HepG2 (cell line): Measurements from ENCODE around the gene NKPD1. TPM values are rescaled to one million over a fixed set of nuclear protein-coding genes. Genes with fewer than 3 reads are reported as not detected.

Experiments used
- FOSL1 ChIP-seq: sonication (generic); formaldehyde crosslinking; IDR thresholded peaks from 2 replicates; pipeline ENCODE4 v1.9.0; 2021; ENCODE audit warnings: missing genetic modification reagents, borderline replicate concordance
- NCOA2 ChIP-seq: sonication (generic); formaldehyde crosslinking; IDR thresholded peaks from 2 replicates; pipeline ENCODE4 v1.8.0; 2022; ENCODE audit warnings: inconsistent platforms
- SNAPC2 ChIP-seq: sonication (generic); formaldehyde crosslinking; IDR thresholded peaks from 2 replicates; pipeline ENCODE4 v1.8.1; 2022; ENCODE audit warnings: mild to moderate bottlenecking, missing genetic modification reagents
- ZNF136 ChIP-seq: sonication (generic); formaldehyde crosslinking; IDR thresholded peaks from 2 replicates; pipeline ENCODE4 v1.8.1; 2022; ENCODE audit warnings: low read depth, mild to moderate bottlenecking, moderate library complexity, missing genetic modification reagents
- ZNF563 ChIP-seq: sonication (generic); formaldehyde crosslinking; IDR thresholded peaks from 2 replicates; pipeline ENCODE4 v1.8.0; 2022; ENCODE audit warnings: mild to moderate bottlenecking, moderate library complexity, missing genetic modification reagents
- ZNF737 ChIP-seq: sonication (generic); formaldehyde crosslinking; IDR thresholded peaks from 2 replicates; pipeline ENCODE4 v1.5.0; 2020; ENCODE audit warnings: missing genetic modification reagents, mild to moderate bottlenecking, borderline replicate concordance
- polyA plus RNA-seq, 8 experiments: library from polyadenylated mRNA; depleted of rRNA in 3 of 8; stranded (reverse) in 7 of 8; unstranded in 1 of 8; fragments of >200 nt; fragmentation: Illumina TruSeq in 4 of 8; extraction: Trizol in 4 of 8; gene quantifications; 2 replicates each; pipeline versions ENCODE4 v1.2.1 to v1.2.3, GENCODE V29; 2011 to 2016; ENCODE audit warnings: low read depth in 4 of 8, missing spikeins in 1 of 8, mixed read lengths in 1 of 8; ENCODE audit not compliant: insufficient read depth in 1 of 8
- total RNA-seq, 5 experiments: library from RNA; depleted of rRNA; stranded (reverse); fragments of >200 nt; fragmentation: Illumina TruSeq; extraction: Trizol; gene quantifications; 2 replicates each; pipeline ENCODE4 v1.2.3, GENCODE V29; 2016; ENCODE audit warnings: low read depth in 1 of 5
- TF ChIP-seq, protein P1 (sequence below), 2 experiments: fragments of 450-650 bp in 1 of 2; sonication (generic) in 1 of 2; formaldehyde crosslinking in 1 of 2; IDR thresholded peaks; 2 replicates each; pipeline versions ENCODE4 v1.6.1 to v1.8.0; 2016 to 2022; ENCODE audit warnings: antibody characterized with exemption in 1 of 2, mild to moderate bottlenecking in 1 of 2, missing genetic modification reagents in 1 of 2
- TF ChIP-seq, protein P2 (sequence below): IDR thresholded peaks from 2 replicates; pipeline ENCODE4 v1.6.1; 2016; ENCODE audit warnings: mild to moderate bottlenecking
- TF ChIP-seq, protein P3 (sequence below): sonication (generic); formaldehyde crosslinking; IDR thresholded peaks from 2 replicates; pipeline ENCODE4 v1.9.0; 2022; ENCODE audit warnings: missing genetic modification reagents, mild to moderate bottlenecking, borderline replicate concordance
- TF ChIP-seq, protein P4 (sequence below): sonication (generic); formaldehyde crosslinking; IDR thresholded peaks from 2 replicates; pipeline ENCODE4 v1.4.0; 2020; ENCODE audit warnings: mild to moderate bottlenecking, low read depth, missing genetic modification reagents
- TF ChIP-seq, protein P5 (sequence below): fragments of 450-650 bp; IDR thresholded peaks from 2 replicates; pipeline ENCODE4 v1.6.1; 2017; ENCODE audit warnings: mild to moderate bottlenecking

NKPD1 gene
- total and polyA plus RNA-seq, 2 of the 13 experiments (the other 11 are each of a cell fraction or from before 2014, with no cell fraction given), result 0.03 TPM; not detected in 1

DNA sequence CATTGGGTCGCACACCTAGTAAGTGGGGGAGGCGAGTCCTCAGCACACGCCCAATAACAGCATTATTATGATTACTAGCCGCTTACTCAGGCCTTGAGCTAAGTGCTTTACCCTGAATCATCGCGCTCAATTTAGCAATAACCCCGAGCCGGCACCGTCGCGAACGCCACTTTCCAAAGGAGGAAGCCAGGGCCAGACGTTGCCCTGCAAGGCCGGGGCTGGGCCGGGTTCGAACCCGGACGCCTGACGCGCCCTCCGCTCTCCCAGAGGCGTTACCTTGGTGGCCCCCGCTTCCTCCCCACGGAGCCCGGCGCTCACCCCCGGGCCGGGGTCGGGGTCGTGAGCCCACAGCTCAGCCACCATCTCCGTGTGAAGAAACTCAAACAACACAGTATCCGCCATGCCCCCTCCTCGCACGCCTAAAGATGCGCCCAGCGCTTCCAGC, 17.1 kb upstream of the NKPD1 start, which contains the start of gene TRAPPC6A (continued):
- TF ChIP-seq, protein P1, sequence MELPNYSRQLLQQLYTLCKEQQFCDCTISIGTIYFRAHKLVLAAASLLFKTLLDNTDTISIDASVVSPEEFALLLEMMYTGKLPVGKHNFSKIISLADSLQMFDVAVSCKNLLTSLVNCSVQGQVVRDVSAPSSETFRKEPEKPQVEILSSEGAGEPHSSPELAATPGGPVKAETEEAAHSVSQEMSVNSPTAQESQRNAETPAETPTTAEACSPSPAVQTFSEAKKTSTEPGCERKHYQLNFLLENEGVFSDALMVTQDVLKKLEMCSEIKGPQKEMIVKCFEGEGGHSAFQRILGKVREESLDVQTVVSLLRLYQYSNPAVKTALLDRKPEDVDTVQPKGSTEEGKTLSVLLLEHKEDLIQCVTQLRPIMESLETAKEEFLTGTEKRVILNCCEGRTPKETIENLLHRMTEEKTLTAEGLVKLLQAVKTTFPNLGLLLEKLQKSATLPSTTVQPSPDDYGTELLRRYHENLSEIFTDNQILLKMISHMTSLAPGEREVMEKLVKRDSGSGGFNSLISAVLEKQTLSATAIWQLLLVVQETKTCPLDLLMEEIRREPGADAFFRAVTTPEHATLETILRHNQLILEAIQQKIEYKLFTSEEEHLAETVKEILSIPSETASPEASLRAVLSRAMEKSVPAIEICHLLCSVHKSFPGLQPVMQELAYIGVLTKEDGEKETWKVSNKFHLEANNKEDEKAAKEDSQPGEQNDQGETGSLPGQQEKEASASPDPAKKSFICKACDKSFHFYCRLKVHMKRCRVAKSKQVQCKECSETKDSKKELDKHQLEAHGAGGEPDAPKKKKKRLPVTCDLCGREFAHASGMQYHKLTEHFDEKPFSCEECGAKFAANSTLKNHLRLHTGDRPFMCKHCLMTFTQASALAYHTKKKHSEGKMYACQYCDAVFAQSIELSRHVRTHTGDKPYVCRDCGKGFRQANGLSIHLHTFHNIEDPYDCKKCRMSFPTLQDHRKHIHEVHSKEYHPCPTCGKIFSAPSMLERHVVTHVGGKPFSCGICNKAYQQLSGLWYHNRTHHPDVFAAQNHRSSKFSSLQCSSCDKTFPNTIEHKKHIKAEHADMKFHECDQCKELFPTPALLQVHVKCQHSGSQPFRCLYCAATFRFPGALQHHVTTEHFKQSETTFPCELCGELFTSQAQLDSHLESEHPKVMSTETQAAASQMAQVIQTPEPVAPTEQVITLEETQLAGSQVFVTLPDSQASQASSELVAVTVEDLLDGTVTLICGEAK (IDR thresholded peaks at IDR 0.05), result no peak
- TF ChIP-seq, protein P1 (CRISPR knock-in tag; IDR thresholded peaks at IDR 0.05), result no peak
- TF ChIP-seq, protein P2, sequence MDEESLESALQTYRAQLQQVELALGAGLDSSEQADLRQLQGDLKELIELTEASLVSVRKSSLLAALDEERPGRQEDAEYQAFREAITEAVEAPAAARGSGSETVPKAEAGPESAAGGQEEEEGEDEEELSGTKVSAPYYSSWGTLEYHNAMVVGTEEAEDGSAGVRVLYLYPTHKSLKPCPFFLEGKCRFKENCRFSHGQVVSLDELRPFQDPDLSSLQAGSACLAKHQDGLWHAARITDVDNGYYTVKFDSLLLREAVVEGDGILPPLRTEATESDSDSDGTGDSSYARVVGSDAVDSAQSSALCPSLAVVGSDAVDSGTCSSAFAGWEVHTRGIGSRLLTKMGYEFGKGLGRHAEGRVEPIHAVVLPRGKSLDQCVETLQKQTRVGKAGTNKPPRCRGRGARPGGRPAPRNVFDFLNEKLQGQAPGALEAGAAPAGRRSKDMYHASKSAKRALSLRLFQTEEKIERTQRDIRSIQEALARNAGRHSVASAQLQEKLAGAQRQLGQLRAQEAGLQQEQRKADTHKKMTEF, result 0 out of 2 replicates have a peak, but pooled peaks have one; percentile 51
- TF ChIP-seq, protein P3, sequence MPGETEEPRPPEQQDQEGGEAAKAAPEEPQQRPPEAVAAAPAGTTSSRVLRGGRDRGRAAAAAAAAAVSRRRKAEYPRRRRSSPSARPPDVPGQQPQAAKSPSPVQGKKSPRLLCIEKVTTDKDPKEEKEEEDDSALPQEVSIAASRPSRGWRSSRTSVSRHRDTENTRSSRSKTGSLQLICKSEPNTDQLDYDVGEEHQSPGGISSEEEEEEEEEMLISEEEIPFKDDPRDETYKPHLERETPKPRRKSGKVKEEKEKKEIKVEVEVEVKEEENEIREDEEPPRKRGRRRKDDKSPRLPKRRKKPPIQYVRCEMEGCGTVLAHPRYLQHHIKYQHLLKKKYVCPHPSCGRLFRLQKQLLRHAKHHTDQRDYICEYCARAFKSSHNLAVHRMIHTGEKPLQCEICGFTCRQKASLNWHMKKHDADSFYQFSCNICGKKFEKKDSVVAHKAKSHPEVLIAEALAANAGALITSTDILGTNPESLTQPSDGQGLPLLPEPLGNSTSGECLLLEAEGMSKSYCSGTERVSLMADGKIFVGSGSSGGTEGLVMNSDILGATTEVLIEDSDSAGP, result 0 out of 2 replicates have a peak, but pooled peaks have one; percentile 29
- TF ChIP-seq ZNF136 (no peak), ZNF737 (CRISPR knock-in tag) (no peak), ZNF563 (CRISPR knock-in tag) (peak; percentile 56; the same call in 1 of the 2 replicates), SNAPC2 (CRISPR knock-in tag) (peak; percentile 89; the same call in 1 of the 2 replicates), NCOA2 (peak; percentile 10; the same call in 1 of the 2 replicates), FOSL1 (CRISPR knock-in tag) (no peak)
- TF ChIP-seq, protein P4, sequence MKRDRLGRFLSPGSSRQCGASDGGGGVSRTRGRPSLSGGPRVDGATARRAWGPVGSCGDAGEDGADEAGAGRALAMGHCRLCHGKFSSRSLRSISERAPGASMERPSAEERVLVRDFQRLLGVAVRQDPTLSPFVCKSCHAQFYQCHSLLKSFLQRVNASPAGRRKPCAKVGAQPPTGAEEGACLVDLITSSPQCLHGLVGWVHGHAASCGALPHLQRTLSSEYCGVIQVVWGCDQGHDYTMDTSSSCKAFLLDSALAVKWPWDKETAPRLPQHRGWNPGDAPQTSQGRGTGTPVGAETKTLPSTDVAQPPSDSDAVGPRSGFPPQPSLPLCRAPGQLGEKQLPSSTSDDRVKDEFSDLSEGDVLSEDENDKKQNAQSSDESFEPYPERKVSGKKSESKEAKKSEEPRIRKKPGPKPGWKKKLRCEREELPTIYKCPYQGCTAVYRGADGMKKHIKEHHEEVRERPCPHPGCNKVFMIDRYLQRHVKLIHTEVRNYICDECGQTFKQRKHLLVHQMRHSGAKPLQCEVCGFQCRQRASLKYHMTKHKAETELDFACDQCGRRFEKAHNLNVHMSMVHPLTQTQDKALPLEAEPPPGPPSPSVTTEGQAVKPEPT (CRISPR knock-in tag), result no peak
- TF ChIP-seq, protein P5, sequence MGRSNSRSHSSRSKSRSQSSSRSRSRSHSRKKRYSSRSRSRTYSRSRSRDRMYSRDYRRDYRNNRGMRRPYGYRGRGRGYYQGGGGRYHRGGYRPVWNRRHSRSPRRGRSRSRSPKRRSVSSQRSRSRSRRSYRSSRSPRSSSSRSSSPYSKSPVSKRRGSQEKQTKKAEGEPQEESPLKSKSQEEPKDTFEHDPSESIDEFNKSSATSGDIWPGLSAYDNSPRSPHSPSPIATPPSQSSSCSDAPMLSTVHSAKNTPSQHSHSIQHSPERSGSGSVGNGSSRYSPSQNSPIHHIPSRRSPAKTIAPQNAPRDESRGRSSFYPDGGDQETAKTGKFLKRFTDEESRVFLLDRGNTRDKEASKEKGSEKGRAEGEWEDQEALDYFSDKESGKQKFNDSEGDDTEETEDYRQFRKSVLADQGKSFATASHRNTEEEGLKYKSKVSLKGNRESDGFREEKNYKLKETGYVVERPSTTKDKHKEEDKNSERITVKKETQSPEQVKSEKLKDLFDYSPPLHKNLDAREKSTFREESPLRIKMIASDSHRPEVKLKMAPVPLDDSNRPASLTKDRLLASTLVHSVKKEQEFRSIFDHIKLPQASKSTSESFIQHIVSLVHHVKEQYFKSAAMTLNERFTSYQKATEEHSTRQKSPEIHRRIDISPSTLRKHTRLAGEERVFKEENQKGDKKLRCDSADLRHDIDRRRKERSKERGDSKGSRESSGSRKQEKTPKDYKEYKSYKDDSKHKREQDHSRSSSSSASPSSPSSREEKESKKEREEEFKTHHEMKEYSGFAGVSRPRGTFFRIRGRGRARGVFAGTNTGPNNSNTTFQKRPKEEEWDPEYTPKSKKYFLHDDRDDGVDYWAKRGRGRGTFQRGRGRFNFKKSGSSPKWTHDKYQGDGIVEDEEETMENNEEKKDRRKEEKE, result no peak
